GM19468 (cell line): ENCODE data around the gene STK11IP.

Source experiments
- ATAC-seq: cut with Tn5 transposase; IDR thresholded peaks from one replicate; pipeline ENCODE4 v1.9.1; 2021; ENCODE audit warnings: mild to moderate bottlenecking, moderate library complexity, moderate number of reproducible peaks; ENCODE audit not compliant: unreplicated experiment; ENCODE audit errors: extremely low read depth

The STK11IP gene

DNA sequence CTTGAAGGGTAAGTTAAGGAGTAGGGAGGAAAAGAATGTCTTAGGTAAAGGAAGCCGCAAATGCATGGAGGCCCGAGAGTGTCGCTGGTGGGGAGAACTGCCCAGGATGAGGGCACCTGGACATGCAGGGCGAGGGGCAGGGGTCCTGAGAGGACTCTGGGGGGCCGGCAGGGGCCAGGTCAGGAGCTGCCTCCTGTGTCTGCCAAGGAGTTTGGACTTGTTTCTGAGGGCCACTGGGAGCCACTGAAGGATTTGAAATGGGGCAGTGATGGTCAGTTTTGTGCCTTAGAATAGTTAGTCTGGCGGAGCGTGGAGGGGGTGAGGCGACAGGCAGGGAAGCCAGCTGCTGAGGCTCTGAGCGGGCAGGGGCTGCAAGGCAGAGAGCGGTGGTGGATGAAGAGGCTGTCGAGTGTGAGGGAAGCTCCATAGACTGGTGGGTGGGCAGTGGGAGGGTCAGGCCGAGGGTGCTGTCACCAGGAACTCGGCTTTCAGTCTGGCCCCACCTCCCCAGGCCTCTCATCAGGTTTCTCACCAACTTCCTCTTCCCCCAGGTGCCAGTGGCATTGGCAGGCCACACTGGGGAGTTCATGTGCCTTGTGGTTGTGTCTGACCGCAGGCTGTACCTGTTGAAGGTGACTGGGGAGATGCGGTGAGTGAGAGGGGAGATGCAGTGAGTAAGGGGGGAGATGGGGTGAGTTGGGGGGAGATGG lies 15.1 kb downstream of the STK11IP start:
- no peak for ATAC-seq

DNA sequence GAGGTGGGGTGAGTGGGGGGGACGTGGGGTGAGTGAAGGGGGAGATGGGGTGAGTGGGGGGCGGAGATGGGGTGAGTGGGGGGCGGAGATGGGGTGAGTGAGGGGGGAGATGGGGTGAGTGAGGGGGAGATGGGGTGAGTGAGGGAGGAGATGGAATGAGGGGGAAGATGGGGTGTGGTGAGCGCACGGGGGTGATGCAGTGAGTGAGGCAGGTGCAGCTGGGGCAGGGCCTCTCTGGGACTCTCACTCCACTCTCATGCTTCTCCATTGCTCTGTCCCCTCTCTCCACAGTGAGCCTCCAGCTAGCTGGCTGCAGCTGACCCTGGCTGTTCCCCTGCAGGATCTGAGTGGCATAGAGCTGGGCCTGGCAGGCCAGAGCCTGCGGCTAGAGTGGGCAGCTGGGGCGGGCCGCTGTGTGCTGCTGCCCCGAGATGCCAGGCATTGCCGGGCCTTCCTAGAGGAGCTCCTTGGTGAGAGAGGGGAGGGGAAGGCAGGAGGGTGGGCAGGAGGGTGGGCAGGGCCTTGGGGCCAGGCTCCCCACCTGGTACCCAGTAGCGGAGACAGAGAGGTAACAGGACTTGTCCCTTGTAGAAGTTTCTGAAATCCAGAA lies 15.9 kb downstream of the STK11IP start:
- ATAC-seq: no peak

DNA sequence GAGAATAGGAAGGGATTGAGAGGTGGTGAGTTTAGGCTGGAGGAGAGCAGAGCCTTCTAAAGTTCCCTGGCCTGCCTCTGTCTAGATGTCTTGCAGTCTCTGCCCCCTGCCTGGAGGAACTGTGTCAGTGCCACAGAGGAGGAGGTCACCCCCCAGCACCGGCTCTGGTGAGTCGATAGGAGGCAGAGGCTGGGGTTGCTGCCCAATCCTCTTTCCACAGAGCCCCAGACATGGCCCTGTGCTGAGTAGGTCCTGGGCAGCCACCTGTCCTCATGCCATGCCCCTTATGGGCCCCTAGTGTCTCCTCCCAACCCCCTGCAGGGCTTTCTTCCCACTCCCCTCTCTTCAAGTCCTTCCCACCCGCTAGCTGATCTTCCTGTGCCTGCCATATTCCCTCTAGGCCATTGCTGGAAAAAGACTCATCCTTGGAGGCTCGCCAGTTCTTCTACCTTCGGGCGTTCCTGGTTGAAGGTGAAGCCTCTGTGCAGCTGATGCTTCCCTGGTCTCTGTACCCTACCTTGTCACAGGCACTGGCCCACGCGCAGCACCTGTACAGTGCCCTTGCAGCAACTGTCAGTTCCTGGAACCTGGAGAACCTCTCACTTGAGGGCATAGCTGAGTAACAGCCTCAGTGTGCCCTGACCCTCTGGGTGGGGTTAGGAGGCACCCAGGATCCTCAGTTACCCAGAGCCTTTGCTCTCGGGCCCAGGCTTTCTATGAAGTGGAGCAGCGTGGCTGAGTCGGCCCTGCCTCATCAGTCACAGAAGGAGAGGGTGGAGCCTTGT lies 16.6 kb downstream of the STK11IP start:
- ATAC-seq: no peak

DNA sequence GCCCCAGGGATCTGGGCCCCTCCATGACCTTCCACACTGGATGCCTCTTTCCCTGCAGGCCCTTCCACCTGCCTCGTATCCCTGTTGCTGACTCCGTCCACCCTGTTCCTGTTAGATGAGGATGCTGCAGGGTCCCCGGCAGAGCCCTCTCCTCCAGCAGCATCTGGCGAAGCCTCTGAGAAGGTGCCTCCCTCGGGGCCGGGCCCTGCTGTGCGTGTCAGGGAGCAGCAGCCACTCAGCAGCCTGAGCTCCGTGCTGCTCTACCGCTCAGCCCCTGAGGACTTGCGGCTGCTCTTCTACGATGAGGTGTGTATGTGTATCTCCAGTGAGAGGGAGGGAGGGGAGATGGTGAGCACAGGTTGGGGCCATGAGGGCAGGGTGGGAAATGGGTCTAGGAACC lies 17.4 kb downstream of the STK11IP start:
- no peak for ATAC-seq

DNA sequence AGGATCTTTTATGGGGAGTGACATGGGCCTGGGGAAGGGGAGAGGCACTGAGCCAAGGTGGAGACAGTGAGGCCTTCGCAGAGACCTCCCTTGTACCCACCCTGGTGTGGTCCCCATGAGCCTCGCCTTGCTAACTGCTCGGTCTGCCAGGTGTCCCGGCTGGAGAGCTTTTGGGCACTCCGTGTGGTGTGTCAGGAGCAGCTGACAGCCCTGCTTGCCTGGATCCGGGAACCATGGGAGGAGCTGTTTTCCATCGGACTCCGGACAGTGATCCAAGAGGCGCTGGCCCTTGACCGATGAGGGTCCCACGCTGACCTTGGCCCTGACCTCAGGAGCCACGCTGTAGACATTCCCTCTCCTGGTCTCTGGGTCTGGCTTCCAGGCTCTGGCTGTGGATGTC lies 18.2 kb downstream of the STK11IP start:
- ATAC-seq: no peak

DNA sequence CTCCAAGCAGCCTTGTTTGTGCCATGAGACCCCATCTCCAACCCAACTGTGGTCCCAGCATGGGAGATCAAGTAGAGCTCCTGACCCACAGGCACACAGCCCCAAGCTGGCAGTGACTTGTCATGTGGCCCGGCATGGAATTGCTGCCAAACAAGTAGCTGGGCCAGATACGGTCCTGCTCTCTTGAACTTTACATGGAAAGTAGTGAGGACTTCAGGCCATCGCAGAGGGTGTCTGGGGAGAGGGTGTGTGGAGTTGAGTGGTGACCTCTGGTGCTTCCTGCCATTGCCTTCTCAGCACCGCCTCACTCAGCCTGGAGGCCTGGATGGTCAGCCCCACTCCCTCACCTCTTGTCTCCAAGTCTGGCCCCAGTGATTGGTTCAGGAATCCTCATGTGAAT lies 18.9 kb downstream of the STK11IP start:
- ATAC-seq: no peak

DNA sequence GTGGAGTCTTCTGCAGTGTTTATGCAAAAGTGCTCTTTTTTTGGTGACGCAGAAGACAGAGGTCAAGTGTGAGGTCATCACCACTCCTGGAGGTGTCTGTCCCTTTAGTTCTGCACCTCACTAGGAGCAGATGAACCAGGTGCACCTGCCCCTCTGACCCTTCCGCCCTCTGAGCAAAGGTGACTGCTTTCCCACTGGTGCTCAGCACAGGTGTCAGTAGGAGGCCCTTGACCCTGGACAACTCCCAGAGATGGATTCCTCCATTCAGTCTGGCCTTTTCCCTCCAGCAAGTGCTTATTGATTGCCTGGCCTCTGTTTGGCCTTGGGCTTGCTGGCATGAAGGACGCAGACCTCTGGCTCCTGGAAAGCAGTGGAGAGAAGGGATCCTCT lies 21.1 kb downstream of the STK11IP start:
- no peak for ATAC-seq

DNA sequence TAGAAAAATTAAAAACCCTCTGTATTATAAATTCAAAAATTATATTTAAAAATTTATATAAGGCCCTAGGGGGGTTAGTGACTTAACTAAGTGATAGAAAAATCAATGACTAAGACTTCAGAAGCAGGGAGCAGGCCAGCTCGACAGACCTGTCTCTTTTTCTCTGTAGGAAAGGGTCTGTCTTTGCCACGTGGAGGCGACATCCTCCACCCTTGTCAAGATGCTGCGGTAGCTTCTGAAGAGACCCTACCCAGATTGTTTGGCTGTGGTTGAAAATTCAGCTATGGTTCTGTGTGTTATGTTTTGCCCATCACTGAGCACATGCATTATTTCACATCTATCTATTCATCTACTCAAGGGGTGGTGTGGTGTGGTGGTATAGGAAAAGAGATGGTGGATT lies 21.6 kb downstream of the STK11IP start:
- no peak for ATAC-seq

DNA sequence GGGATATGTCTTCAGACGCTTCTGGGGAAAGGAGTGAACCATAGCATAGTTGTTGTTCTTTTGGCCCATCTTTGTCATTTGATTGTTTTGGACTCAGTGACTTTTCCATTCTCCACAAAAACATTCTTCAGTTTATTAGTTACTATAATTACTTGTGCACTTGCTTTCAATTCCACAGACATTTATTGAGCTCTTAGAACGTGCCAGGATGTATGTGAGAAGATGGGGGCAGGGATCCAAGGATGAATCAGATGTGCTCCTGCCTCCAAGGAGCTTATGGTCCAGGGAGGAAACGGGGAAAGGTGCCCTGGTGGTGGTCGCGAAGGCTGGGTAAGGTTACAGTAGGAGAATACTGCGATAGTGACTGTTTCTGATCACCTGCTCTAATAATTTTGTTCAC lies 22.9 kb downstream of the STK11IP start:
- ATAC-seq: no peak

DNA sequence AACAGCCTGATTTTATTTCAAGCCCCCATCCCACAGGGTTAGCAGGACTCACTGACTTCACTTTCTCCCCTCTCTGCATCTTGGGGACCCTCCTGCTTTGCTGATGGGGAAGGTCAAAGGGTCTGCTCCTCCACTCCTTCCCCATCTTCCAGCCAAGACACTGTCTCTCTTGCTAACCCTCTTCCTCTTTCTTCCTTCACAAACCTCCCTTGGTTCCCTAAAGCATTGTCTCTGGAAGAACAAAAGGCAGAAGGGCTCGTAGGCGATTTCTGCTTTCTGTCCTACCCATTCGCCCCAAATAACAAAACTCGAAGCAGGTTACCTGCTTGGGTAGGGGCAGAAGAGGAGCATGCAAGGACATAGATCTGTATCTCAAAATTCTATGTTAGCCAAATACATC lies 24.3 kb downstream of the STK11IP start:
- ATAC-seq: no peak

DNA sequence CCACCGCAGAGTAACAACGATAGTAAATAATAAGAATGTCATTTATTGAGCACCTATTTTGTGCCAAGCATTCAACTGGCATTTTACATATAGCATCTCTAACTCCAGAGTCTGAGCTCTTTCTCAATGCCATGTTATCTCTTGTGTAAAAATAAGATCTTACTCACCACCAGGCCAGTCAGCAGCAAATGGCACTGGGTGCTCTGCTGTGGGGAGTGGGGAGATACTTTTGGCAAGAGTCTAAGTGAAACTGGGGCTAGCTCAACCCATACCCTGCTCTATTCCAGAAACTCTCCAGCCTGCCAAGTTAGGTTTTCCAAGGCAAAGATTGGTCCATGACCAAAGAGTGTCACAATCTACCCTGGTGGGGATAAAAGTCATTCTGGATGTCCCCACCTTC lies 24.8 kb downstream of the STK11IP start:
- ATAC-seq: no peak

DNA sequence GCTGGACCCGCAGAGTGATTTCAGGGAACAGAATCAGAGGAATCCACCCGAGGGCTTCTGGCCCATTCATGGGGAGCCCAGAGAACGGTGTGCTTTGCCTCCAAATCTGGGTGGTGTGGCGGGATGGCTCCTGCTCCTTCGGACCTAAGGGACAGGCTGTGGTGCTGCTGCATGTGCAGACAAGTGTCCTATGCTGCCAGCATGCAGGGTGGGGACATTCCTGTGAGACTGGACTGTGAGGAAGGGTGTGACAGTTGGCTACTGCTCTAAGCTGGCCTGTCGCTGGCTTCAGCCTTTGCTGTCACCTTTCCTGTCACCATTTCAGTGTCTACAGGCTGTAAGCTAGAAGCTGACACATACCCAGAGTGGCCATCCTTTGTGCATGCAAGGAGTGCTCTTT lies 26.9 kb downstream of the STK11IP start:
- ATAC-seq: no peak

DNA sequence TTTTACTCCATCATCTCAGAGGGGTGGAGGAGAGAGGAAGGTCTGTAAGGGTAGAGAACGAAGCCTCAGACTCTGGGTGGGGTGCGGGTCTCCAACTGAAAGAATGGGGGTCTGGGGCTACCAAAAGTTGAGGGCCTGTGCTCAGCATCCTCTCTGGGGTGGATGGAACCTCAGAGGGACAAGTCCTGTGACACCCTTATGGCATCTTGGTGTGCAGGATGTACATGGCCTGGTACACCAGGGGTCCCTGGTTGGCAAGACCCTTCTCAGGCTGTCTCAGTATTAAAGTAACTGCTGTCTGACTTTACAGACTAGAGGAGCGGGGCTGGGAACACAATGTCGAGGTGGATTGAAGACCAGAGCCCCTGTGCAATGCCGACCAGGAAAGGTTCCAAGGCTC lies 27.5 kb downstream of the STK11IP start:
- no peak for ATAC-seq

DNA sequence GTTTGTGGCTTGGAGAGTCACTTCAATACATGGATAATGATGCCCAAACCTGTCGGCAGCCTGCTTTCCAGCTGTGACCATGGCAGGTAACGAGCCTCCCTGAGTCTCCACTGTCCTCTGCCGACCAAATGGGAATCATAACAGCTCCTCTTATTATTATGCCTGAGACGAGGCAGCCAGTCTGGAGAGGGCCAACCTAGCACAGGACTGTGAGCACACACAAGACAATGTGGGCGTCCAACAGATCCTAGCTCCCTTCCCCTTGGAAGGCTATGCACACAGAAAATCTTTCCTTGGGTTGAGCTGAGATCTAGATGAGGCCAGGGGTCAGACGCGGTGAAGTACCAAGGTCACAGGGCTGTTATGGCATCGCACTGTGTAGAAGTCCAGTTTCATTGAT lies 28.9 kb downstream of the STK11IP start:
- ATAC-seq: no peak

DNA sequence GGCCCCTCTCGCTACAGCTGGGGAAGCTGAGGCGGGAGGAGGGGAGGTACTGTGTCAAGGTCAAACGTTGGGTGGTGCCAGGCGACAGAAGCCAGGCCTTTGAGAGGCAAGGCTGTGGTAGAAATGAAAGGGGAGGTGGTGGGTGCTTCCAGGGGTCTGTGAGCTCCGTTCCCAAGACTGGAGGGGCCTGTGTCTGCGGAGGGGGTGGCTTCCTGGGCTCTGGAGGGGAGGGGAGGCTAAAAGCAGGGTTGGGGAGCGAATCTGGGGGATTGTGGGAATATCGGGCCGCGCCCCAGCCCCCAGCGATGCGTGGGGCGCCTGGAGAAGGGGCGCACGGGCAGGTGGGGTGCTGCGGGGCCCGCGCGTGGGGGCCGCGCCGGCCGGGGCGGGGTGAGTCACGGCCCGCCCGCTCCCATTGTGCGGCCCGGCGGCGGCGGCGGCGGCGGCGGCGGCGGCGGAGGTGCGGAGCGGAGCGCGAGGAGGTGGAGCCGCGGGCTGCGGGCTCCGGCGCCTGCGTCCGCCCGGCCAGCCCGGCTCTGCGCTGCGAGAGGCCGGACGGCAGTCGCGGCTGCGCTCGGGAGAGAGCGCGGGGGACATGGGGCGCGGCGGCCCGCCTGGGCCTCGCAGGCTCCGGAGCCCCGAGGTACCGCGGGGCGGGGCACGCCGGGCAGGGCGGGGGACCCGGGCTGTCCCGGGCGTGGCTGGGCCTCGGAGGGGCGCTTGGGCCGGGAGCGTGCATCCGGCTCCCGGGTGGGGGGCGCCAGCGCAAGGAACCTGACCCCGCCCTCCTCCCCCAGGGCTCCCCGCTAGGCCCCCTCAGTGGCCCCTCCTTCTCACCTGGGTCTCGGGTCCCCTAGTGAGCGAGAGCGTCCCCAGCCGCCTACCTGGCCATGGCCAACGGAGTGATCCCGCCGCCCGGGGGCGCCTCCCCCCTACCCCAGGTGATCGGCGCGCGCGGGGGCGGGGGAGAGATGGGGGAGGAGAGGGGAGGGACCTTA lies 29.7 kb downstream of the STK11IP start, which contains the start of gene SLC4A3:
Gene SLC4A3 (plus strand): TSS at position 528 of the 998 bp plus-strand sequence. CDS start 363 bp downstream, at position 891.
- no peak for ATAC-seq

DNA sequence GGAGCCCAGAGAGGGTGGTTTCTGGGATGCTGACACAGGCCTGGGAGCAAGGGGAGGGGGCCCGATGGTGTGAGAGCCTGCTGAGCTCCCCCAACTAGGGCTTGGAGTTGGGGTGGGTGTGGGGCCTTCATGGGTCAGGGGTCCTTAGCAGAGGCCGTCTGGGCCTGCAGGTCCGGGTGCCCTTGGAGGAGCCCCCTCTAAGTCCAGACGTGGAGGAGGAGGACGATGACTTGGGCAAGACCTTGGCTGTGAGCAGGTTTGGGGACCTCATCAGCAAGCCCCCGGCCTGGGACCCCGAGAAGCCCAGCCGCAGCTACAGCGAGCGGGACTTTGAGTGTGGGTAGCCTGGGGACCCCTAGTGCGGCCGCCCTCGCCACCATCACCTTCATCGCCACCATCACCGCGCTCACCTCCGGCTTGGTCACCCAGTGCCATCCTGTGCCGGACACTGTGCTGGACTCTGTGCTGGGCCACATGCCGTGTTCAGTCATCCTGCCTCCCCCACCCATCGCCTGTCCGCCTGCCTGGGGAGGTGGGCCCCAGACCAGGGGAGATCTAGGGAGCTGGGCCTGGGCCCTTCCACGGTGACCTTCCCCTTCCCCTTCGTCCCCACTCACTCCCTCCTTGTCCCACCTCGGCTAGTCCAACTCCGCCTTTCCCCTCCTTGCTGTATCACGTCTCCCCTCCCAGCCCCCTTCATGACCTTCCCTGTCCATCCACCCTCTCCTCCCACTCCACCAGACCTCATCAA lies 30.8 kb downstream of the STK11IP start:
- no peak for ATAC-seq

DNA sequence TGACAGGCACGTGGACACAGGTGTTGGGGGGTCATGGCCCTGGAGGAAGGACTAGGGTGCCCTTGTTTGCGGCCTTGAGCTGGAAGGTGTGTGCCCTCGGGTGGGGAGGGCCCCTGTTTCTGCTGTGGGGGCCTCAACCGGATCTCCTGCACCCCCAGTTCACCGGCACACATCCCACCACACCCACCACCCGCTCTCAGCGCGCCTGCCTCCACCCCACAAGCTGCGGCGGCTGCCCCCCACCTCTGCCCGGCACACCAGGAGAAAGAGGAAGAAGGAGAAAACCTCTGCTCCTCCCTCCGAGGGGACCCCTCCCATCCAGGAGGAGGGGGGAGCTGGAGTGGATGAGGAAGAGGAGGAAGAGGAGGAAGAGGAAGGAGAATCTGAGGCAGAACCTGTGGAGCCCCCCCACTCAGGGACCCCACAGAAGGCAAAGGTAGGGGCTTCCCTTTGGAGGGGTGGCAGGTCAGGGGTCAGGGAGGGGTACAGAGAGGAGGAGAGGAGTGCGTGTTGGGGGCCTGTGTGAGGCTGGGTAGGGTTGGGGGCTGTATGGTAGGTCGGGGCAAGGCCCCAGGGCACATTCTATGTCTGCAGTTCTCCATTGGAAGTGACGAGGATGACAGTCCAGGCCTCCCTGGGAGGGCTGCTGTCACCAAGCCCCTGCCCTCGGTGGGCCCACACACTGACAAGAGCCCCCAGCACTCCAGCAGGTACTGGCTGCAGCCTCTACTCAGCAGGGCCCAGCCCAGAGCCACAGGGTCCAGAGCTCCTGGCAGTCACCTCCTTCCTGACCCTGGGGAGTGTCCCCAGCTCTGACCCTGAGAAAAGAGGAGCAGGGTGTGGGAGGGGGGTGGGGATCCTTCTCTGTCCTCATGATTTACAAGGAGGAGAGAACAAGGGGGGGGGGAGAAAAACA lies 31.6 kb downstream of the STK11IP start:
- no peak for ATAC-seq

DNA sequence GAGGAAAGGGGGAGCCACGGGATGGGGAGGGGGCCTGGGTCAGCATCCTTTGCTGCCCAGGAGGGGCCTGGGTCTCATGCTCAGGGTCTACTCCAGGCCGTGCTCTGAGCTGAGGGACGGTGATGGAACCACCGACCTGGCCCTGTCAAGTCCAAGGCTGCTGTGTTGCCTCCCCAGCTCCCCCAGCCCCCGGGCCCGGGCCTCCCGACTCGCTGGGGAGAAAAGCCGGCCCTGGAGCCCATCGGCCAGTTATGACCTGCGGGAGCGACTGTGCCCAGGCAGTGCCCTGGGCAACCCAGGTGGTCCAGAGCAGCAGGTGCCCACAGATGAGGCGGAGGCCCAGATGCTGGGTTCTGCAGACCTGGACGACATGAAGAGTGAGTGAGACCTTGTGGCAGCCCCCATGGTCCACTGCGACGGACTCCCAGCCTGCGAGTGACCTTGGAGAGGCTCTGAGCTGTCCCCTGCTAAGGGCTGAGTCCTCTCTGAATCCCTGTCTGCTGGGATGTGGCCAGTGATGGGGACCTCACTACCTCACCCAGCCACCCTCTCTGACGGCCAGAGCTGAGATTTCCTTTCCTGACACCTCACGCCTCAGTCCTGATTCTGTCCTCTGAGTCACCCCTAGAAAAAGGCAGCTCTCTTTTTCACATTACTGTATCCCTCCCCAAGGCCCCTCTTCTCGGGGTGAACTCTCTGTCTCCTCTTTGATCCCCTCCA lies 32.5 kb downstream of the STK11IP start:
- ATAC-seq: no peak
